Stimulated activated CD8-positive, alpha-beta memory T cell treated with anti-CD3 and anti-CD28 coated beads, Interleukin-4, amount 100 ng/mL, for 24 hours (primary cell): Measurements from ENCODE around the gene SBF2.

ENCODE experiments used
- DNase-seq: peaks from one replicate; pipeline ENCODE4 v3.0.0-alpha.2; 2020; ENCODE audit warnings: low read depth

The SBF2 gene

GRCh38 chr11:10301656-10302358, 7.8 kb upstream of the SBF2 start:
- no peak for DNase-seq

- DNase-seq: no peak
Observed at GRCh38 chr11:10298342-10298741, 4.3 kb upstream of the SBF2 start.

DNA sequence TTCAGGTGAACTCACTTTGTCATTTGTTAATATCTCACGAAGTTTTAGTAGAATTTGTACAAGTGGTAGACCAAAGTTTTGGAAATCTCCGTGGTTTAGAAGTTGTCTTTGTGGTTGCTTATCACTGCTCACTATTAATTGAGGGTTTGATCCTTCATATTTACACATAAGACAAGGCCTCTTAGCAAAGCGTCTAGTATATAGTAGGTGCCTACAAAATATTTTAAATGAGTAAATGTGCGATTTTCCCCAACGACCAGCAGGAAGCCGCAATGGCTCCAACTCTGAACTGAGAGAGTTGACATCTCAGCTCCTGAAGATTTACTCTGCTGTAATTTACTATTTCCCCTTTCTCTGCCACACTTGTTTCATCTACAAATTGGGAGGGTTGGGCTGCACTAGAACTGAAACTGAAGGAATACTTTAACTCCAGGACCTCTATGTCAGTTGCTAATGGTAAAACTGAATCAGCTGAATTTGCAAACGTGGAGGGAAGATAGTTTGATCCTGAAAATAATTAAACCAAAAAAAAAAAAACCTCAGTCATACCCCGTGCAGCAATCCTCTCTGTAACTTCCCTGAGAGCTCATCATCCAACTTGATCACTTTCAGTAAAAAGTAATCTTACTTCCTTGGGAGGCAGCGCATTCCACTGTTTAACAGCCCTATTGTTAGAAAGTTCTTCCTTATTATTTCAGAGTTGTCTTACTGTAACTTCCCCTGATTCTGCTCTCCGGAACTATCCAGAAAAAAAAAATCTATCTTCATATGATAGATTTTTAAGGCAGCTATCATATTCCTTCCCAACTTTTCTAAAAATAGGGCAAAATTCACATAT, 1.3 kb upstream of the SBF2 start:
- DNase-seq: no peak

GRCh38 chr11:10294290-10294953, 403 bp upstream of the SBF2 start:
- no peak for DNase-seq

- no peak for DNase-seq
Observed at GRCh38 chr11:10291801-10292638, 2.0 kb downstream of the SBF2 start.

DNA sequence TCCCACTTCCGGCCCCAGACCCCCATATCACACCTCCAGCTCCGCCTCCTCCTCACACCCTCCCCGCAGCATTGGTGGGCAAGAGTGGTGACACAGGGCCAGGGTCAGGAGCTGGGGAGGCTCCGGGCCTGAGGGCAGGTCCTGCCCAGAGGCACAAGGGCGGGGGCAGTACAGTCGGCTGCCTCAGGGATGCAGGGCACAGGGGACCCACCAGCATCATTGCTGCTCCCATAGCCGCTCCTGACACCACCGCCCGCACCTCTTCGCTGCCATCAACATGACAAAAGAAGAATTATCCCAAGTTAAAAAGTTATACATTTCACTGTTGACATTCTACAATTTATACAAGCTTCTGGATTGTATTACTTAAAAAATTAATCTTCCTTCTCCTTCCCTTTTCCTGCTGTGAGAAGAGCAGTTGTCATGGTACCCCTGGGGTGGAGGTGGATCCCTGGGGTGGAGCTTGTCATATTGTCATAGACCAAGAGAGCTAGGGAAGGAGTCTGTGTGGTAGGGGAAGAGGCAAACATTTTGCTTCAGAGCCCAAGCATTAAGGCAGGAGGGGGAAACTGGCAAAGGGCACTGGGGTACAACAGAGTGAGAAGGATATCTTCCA, 4.1 kb downstream of the SBF2 start:
- no peak for DNase-seq

DNA sequence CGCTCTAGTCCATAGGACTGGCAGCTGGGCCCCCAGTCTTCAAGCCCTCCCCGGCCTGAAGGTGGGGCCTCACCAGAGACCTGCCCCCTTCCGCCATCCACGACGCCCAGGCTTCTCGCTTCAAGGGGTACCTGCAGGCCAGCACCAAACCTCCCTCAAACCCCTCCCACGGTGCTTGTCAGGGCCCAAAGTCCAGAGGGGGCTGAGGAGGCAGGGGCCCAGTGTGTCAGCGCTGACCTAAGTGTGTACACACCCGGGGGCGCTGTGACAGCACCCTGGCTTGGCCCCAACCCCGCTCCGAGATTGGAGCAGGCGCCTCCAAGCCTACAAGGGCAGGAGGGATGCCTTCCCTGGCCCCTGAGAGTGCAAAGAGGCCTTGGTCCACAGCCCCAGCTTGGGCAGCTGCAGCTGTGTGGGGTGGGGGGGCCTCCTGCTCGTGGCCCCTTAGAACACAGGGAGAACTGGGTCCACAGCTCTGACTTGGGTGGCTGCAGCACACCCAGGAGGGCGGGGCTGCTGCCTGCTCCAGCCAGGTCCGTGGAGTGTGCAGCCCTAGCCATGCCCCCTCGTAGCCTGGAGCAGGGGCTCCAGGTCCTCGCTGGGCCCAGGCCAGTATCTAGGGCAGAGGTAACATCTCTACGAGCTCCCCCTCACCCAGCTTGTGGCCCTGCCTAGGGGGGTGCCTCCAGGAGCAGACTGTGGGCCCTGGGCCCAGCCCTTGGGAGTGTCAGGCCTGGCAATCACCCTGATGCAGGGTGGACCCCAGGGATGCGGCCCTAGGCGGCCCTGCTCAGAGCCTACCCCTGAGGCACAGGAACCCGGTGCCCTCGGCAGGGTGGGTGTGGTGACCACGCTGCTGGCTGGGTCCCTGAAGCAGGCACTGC, 4.9 kb downstream of the SBF2 start:
- DNase-seq: no peak

GRCh38 chr11:10287766-10288715, 6.0 kb downstream of the SBF2 start:
- DNase-seq: no peak

- DNase-seq: no peak
Observed at GRCh38 chr11:10287140-10287539, 6.9 kb downstream of the SBF2 start.

- no peak for DNase-seq
Observed at GRCh38 chr11:10285148-10285802, 8.7 kb downstream of the SBF2 start.

DNA sequence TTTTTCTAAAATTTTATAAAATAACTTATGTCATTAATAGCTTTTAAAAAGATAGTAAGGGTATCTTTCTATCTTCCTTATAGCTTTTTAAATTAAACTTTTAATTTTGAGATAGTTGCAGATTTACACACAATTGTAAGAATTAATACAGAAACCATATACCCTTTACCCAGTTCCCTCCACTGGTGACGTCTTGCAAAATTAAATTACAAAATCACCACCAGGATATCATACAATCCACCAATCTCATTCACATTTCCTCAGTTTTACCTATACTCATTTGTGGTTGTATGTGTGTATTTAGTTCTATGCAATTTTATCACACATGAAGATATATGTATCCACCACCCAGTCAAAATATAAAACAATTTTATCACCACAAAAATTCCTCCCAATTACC, 10.0 kb downstream of the SBF2 start:
- no peak for DNase-seq

GRCh38 chr11:10282117-10282516, 11.9 kb downstream of the SBF2 start:
- DNase-seq: no peak

- no peak for DNase-seq
Observed at GRCh38 chr11:10275714-10276113, 18.3 kb downstream of the SBF2 start.

DNA sequence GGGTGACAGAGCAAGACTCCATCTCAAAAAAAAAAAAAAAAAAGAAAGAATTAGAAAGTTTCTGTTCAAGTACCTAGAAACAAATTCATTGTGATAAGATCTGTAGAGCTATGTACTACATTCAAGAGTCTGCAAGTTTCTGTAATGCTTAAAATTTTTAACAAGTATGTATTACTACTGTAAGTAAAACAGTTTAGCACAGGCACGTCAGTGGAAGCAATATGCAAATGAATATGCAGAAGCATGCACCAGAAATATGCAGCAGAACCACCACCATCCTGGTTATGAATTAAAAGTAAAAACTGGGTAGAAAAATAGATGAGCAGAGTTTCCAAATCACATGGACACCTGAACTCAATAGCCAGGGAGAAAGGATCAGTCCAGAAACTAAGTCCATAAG, 19.3 kb downstream of the SBF2 start:
- no peak for DNase-seq

- no peak for DNase-seq
Observed at GRCh38 chr11:10273738-10274137, 20.3 kb downstream of the SBF2 start.

- DNase-seq: no peak
Observed at GRCh38 chr11:10272132-10272531, 21.9 kb downstream of the SBF2 start.

GRCh38 chr11:10268746-10269488, 25.1 kb downstream of the SBF2 start:
- DNase-seq: no peak

GRCh38 chr11:10267821-10268220, 26.2 kb downstream of the SBF2 start:
- no peak for DNase-seq
